Type B pancreatic cell (in vitro differentiated cells): ENCODE measurements around the gene HMCES. TPM values are rescaled to one million over a fixed set of nuclear protein-coding genes. Genes with fewer than 3 reads are reported as not detected.
A peak's percentile ranks its signal among the peaks of the same experiment; 100 is the strongest.

Source experiments
- DNase-seq: peaks from one replicate; pipeline ENCODE4 v3.0.0; 2021; ENCODE audit warnings: mixed read lengths; ENCODE audit not compliant: unreplicated experiment; ENCODE audit errors: extremely low spot score
- H3K27ac Mint-ChIP-seq: 2 replicates; pipeline ENCODE4 v1.8.0; 2021; ENCODE audit warnings: mild to moderate bottlenecking, mixed read lengths
- H3K27me3 Mint-ChIP-seq: 2 replicates; pipeline ENCODE4 v1.8.0; 2021; ENCODE audit warnings: mixed read lengths
- H3K36me3 Mint-ChIP-seq: 2 replicates; pipeline ENCODE4 v1.8.0; 2021; ENCODE audit warnings: mixed read lengths
- H3K4me1 Mint-ChIP-seq: one replicate; pipeline ENCODE4 v1.8.0; 2021; ENCODE audit warnings: mixed read lengths; ENCODE audit not compliant: unreplicated experiment
- H3K4me3 Mint-ChIP-seq: 2 replicates; pipeline ENCODE4 v1.8.0; 2021; ENCODE audit warnings: mild to moderate bottlenecking, mixed read lengths
- H3K9me3 Mint-ChIP-seq: 2 replicates; pipeline ENCODE4 v1.8.0; 2021; ENCODE audit warnings: mixed read lengths
- total RNA-seq: library from RNA; stranded (reverse); gene quantifications from 2 replicates; pipeline ENCODE4 v1.2.1, GENCODE V29; 2021; ENCODE audit warnings: low replicate concordance
- TF ChIP-seq, protein P1 (sequence below): fragments of 200-600 bp; sonication (generic); conservative IDR thresholded peaks from 2 replicates; pipeline ENCODE4 v1.5.0; 2021; ENCODE audit warnings: antibody characterized with exemption, mild to moderate bottlenecking

The HMCES gene
- total RNA-seq, 1 donor from 2014 or later = 34.9 TPM

DNA sequence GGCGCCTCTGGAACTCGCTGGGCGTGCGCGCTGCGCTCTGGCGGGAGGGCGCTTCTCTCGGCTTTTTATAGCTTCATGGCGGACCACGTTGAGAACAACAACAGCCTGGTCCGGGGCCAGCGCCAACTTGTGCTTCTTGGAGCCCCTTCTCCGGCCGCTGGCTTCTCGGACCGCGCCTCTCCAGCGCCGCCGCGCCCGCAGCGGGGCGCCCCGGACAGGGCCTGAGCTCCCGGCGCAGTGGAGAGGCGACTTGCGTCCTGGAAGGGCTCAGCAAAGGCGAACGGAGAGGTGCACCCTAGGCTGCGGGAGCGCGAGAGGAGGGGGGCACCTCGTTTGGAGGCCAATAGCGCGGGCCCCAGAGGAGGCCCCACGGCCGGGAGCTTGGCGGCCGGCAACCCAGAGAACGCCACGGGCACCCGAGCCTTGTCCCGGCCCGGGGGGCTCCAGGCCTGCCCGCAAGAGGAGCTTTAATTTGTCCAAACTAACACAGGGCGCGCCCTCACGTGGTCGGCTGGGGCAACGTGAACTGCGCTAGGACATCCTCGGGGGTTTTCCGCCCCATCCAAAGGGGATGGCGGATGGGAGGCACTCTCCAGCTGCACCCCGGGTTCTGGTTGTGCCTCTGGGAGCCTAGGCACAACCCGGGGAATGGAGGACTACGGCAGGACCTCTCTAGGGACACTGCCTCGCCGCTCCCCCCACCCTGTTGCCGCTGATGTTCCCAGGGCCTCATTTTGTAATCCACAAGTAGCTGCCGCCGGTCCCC is 37.8 kb downstream of the HMCES start:
- peaks cover 7% of the 10 kb centered on the region for H3K4me1 Mint-ChIP-seq

DNA sequence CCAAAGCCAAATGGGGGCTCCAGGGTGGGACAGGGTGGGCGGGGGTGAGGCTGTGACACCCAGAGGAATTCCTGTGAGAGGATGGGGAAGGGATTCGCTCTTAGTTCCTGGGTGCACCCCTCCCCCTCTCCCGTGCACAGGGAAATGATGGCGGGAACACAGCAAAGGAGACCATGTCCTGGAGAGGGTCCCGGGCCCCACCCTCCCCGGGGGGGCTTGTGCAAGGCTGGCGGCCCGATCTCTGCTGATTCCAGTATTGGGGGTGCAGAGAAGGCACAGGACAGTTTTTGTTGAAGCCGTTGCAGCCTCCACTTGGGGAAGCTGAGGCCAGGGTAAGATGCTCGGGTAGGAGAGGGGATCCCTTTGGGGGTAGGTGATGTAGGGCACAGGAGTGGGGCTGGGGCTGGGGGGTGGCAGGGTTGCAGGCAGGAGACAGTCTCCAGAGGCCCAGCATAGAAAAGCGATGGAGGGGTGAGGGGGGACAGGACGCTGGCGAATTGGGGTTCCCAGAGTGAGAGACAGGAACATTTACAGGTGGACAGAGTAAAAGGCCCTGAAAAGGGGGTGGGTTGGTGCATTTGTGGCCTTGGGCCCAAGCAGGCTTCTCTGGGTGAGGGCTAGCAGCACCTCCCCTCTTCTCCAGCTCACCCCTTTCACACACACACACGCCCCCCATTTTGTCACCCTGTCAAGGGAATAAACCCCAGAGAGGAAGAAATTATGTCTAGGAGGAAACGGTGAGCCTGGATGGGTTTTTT is 38.5 kb downstream of the HMCES start:
- peak overlapping the region; percentile 47 for H3K4me3 Mint-ChIP-seq
- peaks cover 7% of the 10 kb centered on the region for H3K4me1 Mint-ChIP-seq
- no peaks in the 10 kb centered on the region for H3K27me3 Mint-ChIP-seq

More for the DNA sequence above, 37.8 kb downstream of the HMCES start:
- peaks cover 3% of the 10 kb centered on the region for H3K36me3 Mint-ChIP-seq
- no peaks in the 10 kb centered on the region for H3K9me3 Mint-ChIP-seq
- no peaks in the 10 kb centered on the region for H3K27me3 Mint-ChIP-seq
- TF ChIP-seq, protein P1, sequence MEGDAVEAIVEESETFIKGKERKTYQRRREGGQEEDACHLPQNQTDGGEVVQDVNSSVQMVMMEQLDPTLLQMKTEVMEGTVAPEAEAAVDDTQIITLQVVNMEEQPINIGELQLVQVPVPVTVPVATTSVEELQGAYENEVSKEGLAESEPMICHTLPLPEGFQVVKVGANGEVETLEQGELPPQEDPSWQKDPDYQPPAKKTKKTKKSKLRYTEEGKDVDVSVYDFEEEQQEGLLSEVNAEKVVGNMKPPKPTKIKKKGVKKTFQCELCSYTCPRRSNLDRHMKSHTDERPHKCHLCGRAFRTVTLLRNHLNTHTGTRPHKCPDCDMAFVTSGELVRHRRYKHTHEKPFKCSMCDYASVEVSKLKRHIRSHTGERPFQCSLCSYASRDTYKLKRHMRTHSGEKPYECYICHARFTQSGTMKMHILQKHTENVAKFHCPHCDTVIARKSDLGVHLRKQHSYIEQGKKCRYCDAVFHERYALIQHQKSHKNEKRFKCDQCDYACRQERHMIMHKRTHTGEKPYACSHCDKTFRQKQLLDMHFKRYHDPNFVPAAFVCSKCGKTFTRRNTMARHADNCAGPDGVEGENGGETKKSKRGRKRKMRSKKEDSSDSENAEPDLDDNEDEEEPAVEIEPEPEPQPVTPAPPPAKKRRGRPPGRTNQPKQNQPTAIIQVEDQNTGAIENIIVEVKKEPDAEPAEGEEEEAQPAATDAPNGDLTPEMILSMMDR = peak; percentile 59
- peak overlapping the region; percentile 89 for H3K27ac Mint-ChIP-seq
- H3K4me3 Mint-ChIP-seq = peak overlapping the region; percentile 85
- peak; percentile 93 for DNase-seq

DNA sequence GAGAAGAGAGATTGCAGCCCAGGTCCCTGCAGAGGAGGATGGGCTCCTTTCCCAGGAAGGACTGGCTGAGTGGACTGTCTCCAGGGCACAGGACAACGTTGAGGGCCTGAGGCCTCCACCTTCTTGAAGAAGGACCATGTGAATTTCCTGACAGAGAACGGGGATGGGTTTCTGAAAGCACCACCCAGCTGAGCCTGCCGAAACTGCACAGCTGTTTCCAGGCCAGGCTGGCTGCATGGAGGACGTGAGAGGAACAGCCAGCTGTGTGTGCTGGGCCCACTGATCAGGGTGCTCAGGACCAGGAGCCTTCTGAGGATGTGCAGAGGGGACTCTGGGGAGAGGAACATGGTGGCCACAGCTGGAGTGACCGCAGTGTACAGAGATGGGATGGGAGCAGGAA is 39.2 kb downstream of the HMCES start:
- no peak for DNase-seq
- Mint-ChIP-seq H3K27ac (no peak overlapping the region), H3K9me3 (no peaks in the 10 kb centered on the region), H3K4me1 (peaks cover 7% of the 10 kb centered on the region), H3K27me3 (no peaks in the 10 kb centered on the region), H3K4me3 (no peak overlapping the region), H3K36me3 (peaks cover 3% of the 10 kb centered on the region)
- TF ChIP-seq, protein P1 = no peak

More for the DNA sequence above, 38.5 kb downstream of the HMCES start:
- H3K9me3 Mint-ChIP-seq = no peaks in the 10 kb centered on the region
- peaks cover 3% of the 10 kb centered on the region for H3K36me3 Mint-ChIP-seq
- TF ChIP-seq, protein P1 = no peak
- peak; percentile 68 for DNase-seq
- H3K27ac Mint-ChIP-seq = no peak overlapping the region

DNA sequence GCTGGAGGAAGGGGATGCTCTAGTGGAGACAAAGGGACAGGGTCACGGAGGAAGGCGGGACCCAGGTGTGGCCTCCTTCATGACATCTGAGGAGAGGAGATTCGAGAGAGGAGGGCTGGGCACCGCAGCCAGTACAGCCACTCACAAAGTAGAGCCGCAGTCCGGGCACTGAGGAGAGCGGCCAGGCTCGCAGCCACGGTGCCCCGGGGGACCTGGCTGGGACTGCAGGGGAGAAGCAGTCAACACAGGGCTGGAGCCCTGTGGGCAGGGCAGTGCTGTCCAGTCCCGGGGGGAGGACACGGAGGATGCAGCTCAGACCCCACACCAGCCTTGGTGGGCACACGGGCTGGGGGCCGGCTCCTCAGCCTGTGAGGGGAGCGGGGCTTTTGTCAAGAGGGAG is 40.3 kb downstream of the HMCES start:
- TF ChIP-seq, protein P1 = no peak
- peak overlapping the region; percentile 20 for H3K4me3 Mint-ChIP-seq
- DNase-seq = no peak
- no peak overlapping the region for H3K27ac Mint-ChIP-seq
- no peaks in the 10 kb centered on the region for H3K9me3 Mint-ChIP-seq
- H3K27me3 Mint-ChIP-seq = no peaks in the 10 kb centered on the region
- peaks cover 2% of the 10 kb centered on the region for H3K36me3 Mint-ChIP-seq
- H3K4me1 Mint-ChIP-seq = peaks cover 2% of the 10 kb centered on the region

DNA sequence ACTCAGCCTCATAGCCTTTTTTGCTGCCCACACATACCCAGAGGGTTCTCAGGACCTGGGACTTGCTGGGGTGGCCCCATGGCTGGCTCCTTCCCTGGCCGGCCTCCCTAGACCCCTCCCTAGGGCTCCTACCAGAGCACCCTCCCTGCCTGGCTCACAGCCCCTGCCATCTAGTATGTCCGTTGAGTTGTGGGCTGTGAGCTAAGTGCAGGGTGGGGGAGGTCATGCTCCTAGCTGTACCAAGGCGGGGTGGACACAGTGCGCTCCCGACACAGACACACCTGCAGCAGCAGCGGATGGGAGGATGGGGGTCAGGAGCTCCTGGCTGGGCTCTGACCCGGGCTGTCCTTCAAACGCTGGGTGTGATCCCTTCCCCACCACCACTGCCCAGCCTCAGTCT is 41.6 kb downstream of the HMCES start:
- TF ChIP-seq, protein P1 = no peak
- Mint-ChIP-seq H3K9me3 (no peaks in the 10 kb centered on the region), H3K27ac (peak overlapping the region; percentile 31), H3K4me1 (no peaks in the 10 kb centered on the region), H3K27me3 (no peaks in the 10 kb centered on the region), H3K4me3 (no peak overlapping the region), H3K36me3 (no peaks in the 10 kb centered on the region)
- DNase-seq = no peak
